ENCODE measurements around the gene ZDHHC7.

The ZDHHC7 gene

GRCh38 chr16:84932681-84933080 lies 78.7 kb downstream of the ZDHHC7 start:
- DNase-seq: no peak

- DNase-seq: no peak
These were observed 79.8 kb downstream of the ZDHHC7 start for GRCh38 chr16:84931506-84931905.

- DNase-seq: no peak
These were observed 80.2 kb downstream of the ZDHHC7 start for GRCh38 chr16:84931107-84931494.

- no peak for DNase-seq
These were observed 80.8 kb downstream of the ZDHHC7 start for GRCh38 chr16:84930298-84931106.

GRCh38 chr16:84929421-84930297 lies 81.7 kb downstream of the ZDHHC7 start:
- DNase-seq: no peak

GRCh38 chr16:84928679-84929420 lies 82.5 kb downstream of the ZDHHC7 start:
- no peak for DNase-seq

GRCh38 chr16:84927621-84928591 lies 83.4 kb downstream of the ZDHHC7 start:
- no peak for DNase-seq

- no peak for DNase-seq
These were observed 84.9 kb downstream of the ZDHHC7 start for GRCh38 chr16:84926462-84926861.

GRCh38 chr16:84925773-84926372 lies 85.5 kb downstream of the ZDHHC7 start:
- no peak for DNase-seq

- peak; percentile 73 for DNase-seq
These were observed 86.1 kb downstream of the ZDHHC7 start for GRCh38 chr16:84925092-84925772.

- DNase-seq: no peak
These were observed 86.8 kb downstream of the ZDHHC7 start for GRCh38 chr16:84924331-84925091.

All from suppressor macrophage treated with lipopolysaccharide for 4 hours (primary cell).